H1 (cell line): ENCODE measurements around the gene VPS54. TPM values are rescaled to one million over a fixed set of nuclear protein-coding genes. Genes with fewer than 3 reads are reported as not detected.

Experiments used
- CTCF ChIA-PET: fragments of 300-600 bp; sonication (Branson Sonifier 250); formaldehyde crosslinking; loops from one replicate; lab custom pipeline; 2021; ENCODE audit not compliant: partially characterized antibody; lab: Charles Lee
- POLR2A ChIA-PET: fragments of 300-600 bp; sonication (Branson Sonifier 250); formaldehyde crosslinking; loops from one replicate; lab custom pipeline; 2021; ENCODE audit warnings: inconsistent platforms; ENCODE audit not compliant: partially characterized antibody; lab: Charles Lee
- DNase-seq, 2 experiments: peaks; one replicate each; pipeline versions ENCODE4 v3.0.0 to v3.0.0-alpha.2; 2010 to 2022; ENCODE audit warnings: low spot score in 2 of 2, low read depth in 1 of 2, mixed read lengths in 1 of 2
- FAIRE-seq: peaks from 2 replicates; lab custom pipeline; 2011; peaks lifted over from hg19 to GRCh38; lab: Jason Lieb, UNC
- H2AFZ ChIP-seq: 2 replicates; pipeline ENCODE4 v1.8.1; 2012; ENCODE audit warnings: low read length, inconsistent platforms
- H2AK5ac ChIP-seq: 2 replicates; pipeline ENCODE4 v1.6.1; 2013; ENCODE audit warnings: low read depth, low read length
- H2BK120ac ChIP-seq: replicated peaks from 2 replicates; pipeline ENCODE3; 2013; ENCODE audit warnings: low read depth, low read length, inconsistent platforms
- H2BK12ac ChIP-seq: 2 replicates; pipeline ENCODE4 v1.6.1; 2013; ENCODE audit warnings: low read depth, low read length
- H2BK15ac ChIP-seq: 2 replicates; pipeline ENCODE4 v1.6.1; 2013; ENCODE audit warnings: low read length
- H2BK20ac ChIP-seq: 2 replicates; pipeline ENCODE4 v1.6.1; 2013; ENCODE audit warnings: low read length
- H2BK5ac ChIP-seq: 2 replicates; pipeline ENCODE4 v1.6.1; 2013; ENCODE audit warnings: low read depth, low read length
- H3K14ac ChIP-seq: 2 replicates; pipeline ENCODE4 v1.6.1; 2013; ENCODE audit warnings: inconsistent platforms; ENCODE audit not compliant: insufficient read length
- H3K18ac ChIP-seq: 2 replicates; pipeline ENCODE4 v1.6.1; 2013; ENCODE audit warnings: low read length; ENCODE audit errors: extremely low read depth
- H3K23ac ChIP-seq: 2 replicates; pipeline ENCODE4 v1.6.1; 2013; ENCODE audit warnings: inconsistent platforms; ENCODE audit not compliant: insufficient read length
- H3K23me2 ChIP-seq: 2 replicates; pipeline ENCODE4 v1.6.1; 2013; ENCODE audit warnings: low read depth, low read length
- H3K27ac ChIP-seq: 2 replicates; pipeline ENCODE4 v1.6.1; 2011; ENCODE audit warnings: low read depth, low read length, inconsistent platforms
- H3K27me3 ChIP-seq, 4 experiments: replicated peaks in 1 of 4; 1 replicate in 1 of 4; 2 replicates in 3 of 4; pipeline versions ENCODE4 v1.6.1 to v1.8.1; 2011 to 2013; ENCODE audit warnings: low read length in 3 of 4, mild to moderate bottlenecking in 3 of 4, inconsistent platforms in 2 of 4, mixed read lengths in 2 of 4, moderate library complexity in 1 of 4; ENCODE audit not compliant: control insufficient read depth in 3 of 4, insufficient read depth in 3 of 4; ENCODE audit errors: extremely low read depth in 1 of 4
- H3K36me3 ChIP-seq, 4 experiments: 2 replicates each; pipeline versions ENCODE4 v1.6.1 to v1.8.1; 2011 to 2013; ENCODE audit warnings: mild to moderate bottlenecking in 4 of 4, low read length in 3 of 4, moderate library complexity in 2 of 4, control low read depth in 1 of 4, inconsistent platforms in 1 of 4; ENCODE audit not compliant: insufficient read depth in 4 of 4, control insufficient read depth in 2 of 4
- H3K4ac ChIP-seq: replicated peaks from 2 replicates; pipeline ENCODE3; 2013; ENCODE audit warnings: low read length, low read depth, mixed read lengths, inconsistent platforms; ENCODE audit not compliant: insufficient read length
- H3K4me1 ChIP-seq, 4 experiments: replicated peaks in 1 of 4; 1 replicate in 1 of 4; 2 replicates in 3 of 4; pipeline versions ENCODE4 v1.6.1 to v1.8.1; 2011 to 2013; ENCODE audit warnings: low read length in 3 of 4, inconsistent platforms in 2 of 4, mixed read lengths in 1 of 4; ENCODE audit not compliant: insufficient read depth in 4 of 4, control insufficient read depth in 3 of 4
- H3K4me2 ChIP-seq, 2 experiments: 2 replicates each; pipeline versions ENCODE4 v1.6.1 to v1.8.1; 2011 to 2013; ENCODE audit warnings: low read depth in 2 of 2, low read length in 2 of 2, control low read depth in 1 of 2, inconsistent platforms in 1 of 2, mild to moderate bottlenecking in 1 of 2; ENCODE audit not compliant: insufficient read depth in 1 of 2
- H3K4me3 ChIP-seq, 4 experiments: fragments of 200-600, 300-600 bp in 1 of 4; sonication (generic), shearing (Covaris generic), sonication (Bioruptor Twin) in 1 of 4; 2 replicates each; pipeline versions ENCODE4 v1.5.1 to v1.8.1; 2011 to 2016; ENCODE audit warnings: low read length in 4 of 4, low read depth in 3 of 4, control low read depth in 2 of 4, inconsistent platforms in 2 of 4, mild to moderate bottlenecking in 2 of 4, mixed read lengths in 1 of 4, moderate library complexity in 1 of 4; ENCODE audit not compliant: insufficient read depth in 2 of 4; ENCODE audit errors: extremely low read depth in 1 of 4
- H3K56ac ChIP-seq: replicated peaks from 2 replicates; pipeline ENCODE3; 2013; ENCODE audit warnings: low read depth, mild to moderate bottlenecking, mixed read lengths, low read length, inconsistent platforms; ENCODE audit not compliant: insufficient read length
- H3K79me1 ChIP-seq: 2 replicates; pipeline ENCODE4 v1.6.1; 2013; ENCODE audit warnings: low read depth, low read length, control low read depth
- H3K79me2 ChIP-seq, 2 experiments: 2 replicates each; pipeline versions ENCODE4 v1.6.1 to v1.8.1; 2012 to 2013; ENCODE audit warnings: low read length in 2 of 2, mild to moderate bottlenecking in 2 of 2, inconsistent platforms in 1 of 2; ENCODE audit not compliant: insufficient read depth in 2 of 2, control insufficient read depth in 1 of 2
- H3K9ac ChIP-seq, 4 experiments: replicated peaks in 1 of 4; 1 replicate in 1 of 4; 2 replicates in 3 of 4; pipeline versions ENCODE4 v1.6.1 to v1.8.1; 2011 to 2013; ENCODE audit warnings: low read depth in 3 of 4, low read length in 3 of 4, control low read depth in 2 of 4, mild to moderate bottlenecking in 2 of 4, moderate library complexity in 2 of 4, inconsistent platforms in 1 of 4; ENCODE audit errors: extremely low read depth in 1 of 4
- H3K9me3 ChIP-seq, 2 experiments: 2 replicates each; pipeline versions ENCODE4 v1.6.1 to v1.8.1; 2012 to 2013; ENCODE audit warnings: mild to moderate bottlenecking in 2 of 2, moderate library complexity in 2 of 2, control low read depth in 1 of 2, inconsistent platforms in 1 of 2, low read depth in 1 of 2, low read length in 1 of 2, mixed read lengths in 1 of 2; ENCODE audit not compliant: insufficient read depth in 2 of 2
- H4K20me1 ChIP-seq, 2 experiments: replicated peaks in 1 of 2; 2 replicates each; pipeline versions ENCODE3 to v1.8.1; 2011 to 2013; ENCODE audit warnings: inconsistent platforms in 2 of 2, low read length in 2 of 2, mild to moderate bottlenecking in 1 of 2; ENCODE audit not compliant: insufficient read depth in 2 of 2, control insufficient read depth in 1 of 2
- H4K5ac ChIP-seq: 2 replicates; pipeline ENCODE4 v1.6.1; 2013; ENCODE audit warnings: low read length, low read depth, mixed read lengths, inconsistent platforms; ENCODE audit not compliant: insufficient read length
- H4K8ac ChIP-seq: 2 replicates; pipeline ENCODE4 v1.8.0; 2013; ENCODE audit warnings: mild to moderate bottlenecking, moderate library complexity, low read length, inconsistent platforms; ENCODE audit not compliant: insufficient read depth; ENCODE audit errors: extremely low read depth
- H4K91ac ChIP-seq: replicated peaks from 2 replicates; pipeline ENCODE3; 2013; ENCODE audit warnings: low read length, mixed read lengths, inconsistent platforms; ENCODE audit not compliant: insufficient read length
- ATF3 ChIP-seq: IDR thresholded peaks from 2 replicates; pipeline ENCODE4 v1.6.1; 2011; ENCODE audit warnings: low read depth, mild to moderate bottlenecking, low read length; ENCODE audit not compliant: insufficient read depth
- EGR1 ChIP-seq: IDR thresholded peaks from 2 replicates; pipeline ENCODE4 v1.6.1; 2011; ENCODE audit warnings: low read depth, low read length, borderline replicate concordance
- EZH2 ChIP-seq: fragments of 200-600 bp; sonication (generic); IDR thresholded peaks from 2 replicates; pipeline ENCODE4 v1.7.1; 2012; ENCODE audit warnings: low read depth, mild to moderate bottlenecking, moderate library complexity, low read length, inconsistent platforms; ENCODE audit not compliant: severe bottlenecking
- POLR2A ChIP-seq, 2 experiments: IDR thresholded peaks; 1 replicate in 1 of 2; 2 replicates in 1 of 2; pipeline ENCODE4 v1.6.1; 2011; ENCODE audit warnings: low read depth in 2 of 2, low read length in 2 of 2, mild to moderate bottlenecking in 2 of 2; ENCODE audit errors: control extremely low read depth in 1 of 2
- RBBP5 ChIP-seq: IDR thresholded peaks from 2 replicates; pipeline ENCODE4 v1.7.1; 2012; ENCODE audit warnings: low read depth, mild to moderate bottlenecking, inconsistent platforms, low read length, moderate library complexity, borderline replicate concordance
- SIX5 ChIP-seq: IDR thresholded peaks from 2 replicates; pipeline ENCODE4 v1.6.1; 2011; ENCODE audit warnings: mild to moderate bottlenecking, low read depth, low read length
- SP1 ChIP-seq: IDR thresholded peaks from 2 replicates; pipeline ENCODE4 v1.6.1; 2011; ENCODE audit warnings: low read depth, low read length
- SP4 ChIP-seq: IDR thresholded peaks from 2 replicates; pipeline ENCODE4 v1.6.1; 2012; ENCODE audit warnings: low read length, inconsistent platforms
- SRF ChIP-seq: IDR thresholded peaks from 2 replicates; pipeline ENCODE4 v1.6.1; 2011; ENCODE audit warnings: mild to moderate bottlenecking, low read depth, low read length, moderate library complexity
- USF2 ChIP-seq: IDR thresholded peaks from 2 replicates; pipeline ENCODE4 v1.6.1; 2011; ENCODE audit warnings: low read length, improper control_type of control experiment
- WGBS, 2 experiments: shearing (Covaris generic) in 1 of 2; methylation state at CpG; one replicate each; pipeline versions ENCODE4 v1.1.6 to v1.1.7; 2013 to 2015; ENCODE audit warnings: low lambda C conversion rate in 2 of 2, mixed read lengths in 2 of 2, inconsistent platforms in 1 of 2, low coverage in 1 of 2, missing lambda C conversion rate in 1 of 2; ENCODE audit not compliant: insufficient replicate concordance in 2 of 2, insufficient coverage in 1 of 2, insufficient read length in 1 of 2; ENCODE audit errors: extremely low coverage in 1 of 2, missing lambda C conversion rate in 1 of 2; 5-methylcytosine and 5-hydroxymethylcytosine counted together
- polyA plus RNA-seq, 7 experiments: library from polyadenylated mRNA; depleted of rRNA in 3 of 7; stranded (reverse) in 5 of 7; unstranded in 2 of 7; fragments of >200 nt in 5 of 7; fragments of 200-250 nt in 2 of 7; gene quantifications; 1 replicate in 5 of 7; 2 replicates in 1 of 7; 4 replicates in 1 of 7; pipeline versions ENCODE4 v1.2.1 to v1.2.3, GENCODE V29; 2011 to 2013; ENCODE audit warnings: missing spikeins in 2 of 7, mixed read lengths in 2 of 7
- total RNA-seq: library from RNA; stranded (reverse); fragmentation: NEBNext Ultra II Directional; extraction: Animal tissue kit (Norgen Biotek cat#: 25700); gene quantifications from 2 replicates; pipeline ENCODE4 v1.2.1, GENCODE V29; 2021

The VPS54 gene
- total and polyA plus RNA-seq, 2 of the 8 experiments (the other 6 are each of a cell fraction or from before 2014, with no cell fraction given), result 3.6 to 13.2 TPM

GRCh38 chr2:63858291-63858690 is 160.9 kb downstream of the VPS54 start:
- Histone ChIP-seq H4K8ac (no peak overlapping the region), H3K4ac (no peak overlapping the region), H3K23ac (no peak overlapping the region), H2BK12ac (no peak overlapping the region), H2AFZ (no peak overlapping the region), H2BK15ac (no peak overlapping the region), H2BK5ac (no peak overlapping the region), H3K56ac (no peak overlapping the region), H3K27ac (no peak overlapping the region), H3K79me1 (peaks cover 8% of the 10 kb centered on the region; the same call in 1 of the 2 replicates), H3K36me3 (peaks cover 28 to 98% (median 62%) of the 10 kb centered on the region in 4 experiments), H3K4me2 (no peak overlapping the region), H3K9me3 (no peaks in the 10 kb centered on the region), H3K18ac (no peak overlapping the region), H2BK20ac (no peak overlapping the region)
- DNase-seq (no peak), FAIRE-seq (no peak)
- CTCF ChIA-PET, result interaction anchor here (1.0 to 1.8 kb wide), 4 partner anchors 12 to 275 kb away, joined by 3 to 7 read pairs (median 4); partner anchors contain the start of gene UGP2
- 98% methylated on average over 2 of the region's 2 CpGs; no CpG with 5 or more reads in 1 of the 2 experiments for whole genome bisulfite sequencing, 2 experiments
- TF ChIP-seq SP1 (no peak), POLR2A (IDR thresholded peaks at IDR 0.05; ENCODE audit: control extremely low read depth in 1 of 2, low read depth in 2 of 2, low read length in 2 of 2) (no peak), EZH2 (no peak), SRF (no peak), ATF3 (no peak), EGR1 (no peak), SIX5 (no peak), SP4 (no peak), USF2 (no peak), RBBP5 (no peak)
- TF ChIP-seq, all 59 proteins: peak for 0
- no peak overlapping the region for H3K4me3 ChIP-seq
- no peak overlapping the region for H3K14ac ChIP-seq
- peaks cover 8 to 24% of the 10 kb centered on the region in 2 experiments for H4K20me1 ChIP-seq
- peaks cover 4 to 19% (median 8%) of the 10 kb centered on the region in 4 experiments; a peak in 6 of 7 replicates for H3K4me1 ChIP-seq
- no peak overlapping the region for H2BK120ac ChIP-seq
- H4K91ac ChIP-seq, result no peak overlapping the region
- POLR2A ChIA-PET, result interaction anchor here (0.8 to 17.8 kb wide), 6 partner anchors 8 to 147 kb away, joined by 3 to 297 read pairs (median 4); partner anchors contain the start of gene UGP2
- peaks cover 19 to 100% of the 10 kb centered on the region in 2 experiments; a peak in 3 of 4 replicates for H3K79me2 ChIP-seq
- H3K27me3 ChIP-seq, result no peaks in the 10 kb centered on the region
- H4K5ac ChIP-seq, result no peak overlapping the region
- no peaks in the 10 kb centered on the region for H3K23me2 ChIP-seq
- H2AK5ac ChIP-seq, result no peak overlapping the region
- no peak overlapping the region for H3K9ac ChIP-seq
